H9 (cell line): ENCODE results near the gene WDR54. TPM values are rescaled to one million over a fixed set of nuclear protein-coding genes. Genes with fewer than 3 reads are reported as not detected.
"Not testable (repeated sequence)": the region's sequence is repeated elsewhere in the genome, so short reads cannot be mapped to it uniquely, and the experiment has no call there.

ENCODE experiments used
- DNase-seq: peaks from one replicate; pipeline ENCODE4 v3.0.0-alpha.2; 2017
- H2AFZ ChIP-seq: one replicate; pipeline ENCODE4 v1.6.1; 2013; ENCODE audit warnings: mild to moderate bottlenecking, low read length, control low read depth, moderate library complexity
- H2AK5ac ChIP-seq: 2 replicates; pipeline ENCODE4 v1.6.1; 2013; ENCODE audit warnings: low read length, control low read depth, mixed read lengths; ENCODE audit not compliant: insufficient read length
- H2BK120ac ChIP-seq: one replicate; pipeline ENCODE4 v1.6.1; 2013; ENCODE audit warnings: low read depth, mild to moderate bottlenecking, low read length, control low read depth, inconsistent platforms; ENCODE audit not compliant: poor library complexity, severe bottlenecking
- H2BK12ac ChIP-seq: 2 replicates; pipeline ENCODE4 v1.6.1; 2013; ENCODE audit warnings: low read length, control low read depth, mixed read lengths, low read depth; ENCODE audit not compliant: insufficient read length
- H2BK15ac ChIP-seq: 2 replicates; pipeline ENCODE4 v1.6.1; 2013; ENCODE audit warnings: low read depth, low read length, control low read depth
- H2BK20ac ChIP-seq: one replicate; pipeline ENCODE4 v1.6.1; 2013; ENCODE audit warnings: low read depth, mild to moderate bottlenecking, low read length, control low read depth, inconsistent platforms; ENCODE audit not compliant: poor library complexity, severe bottlenecking
- H2BK5ac ChIP-seq: 2 replicates; pipeline ENCODE4 v1.6.1; 2013; ENCODE audit warnings: low read length, control low read depth, mixed read lengths; ENCODE audit not compliant: insufficient read length
- H3K14ac ChIP-seq: 2 replicates; pipeline ENCODE4 v1.6.1; 2013; ENCODE audit warnings: low read length, control low read depth; ENCODE audit not compliant: insufficient read depth
- H3K18ac ChIP-seq: 2 replicates; pipeline ENCODE4 v1.6.1; 2013; ENCODE audit warnings: low read depth, mild to moderate bottlenecking, mixed read lengths, low read length, control low read depth; ENCODE audit not compliant: insufficient read length
- H3K23ac ChIP-seq: 2 replicates; pipeline ENCODE4 v1.6.1; 2013; ENCODE audit warnings: low read length, control low read depth, mixed read lengths, low read depth; ENCODE audit not compliant: insufficient read length
- H3K23me2 ChIP-seq: 2 replicates; pipeline ENCODE4 v1.6.1; 2013; ENCODE audit warnings: low read depth, mild to moderate bottlenecking, mixed read lengths, low read length, control low read depth; ENCODE audit not compliant: insufficient read length, poor library complexity, severe bottlenecking
- H3K27ac ChIP-seq: 2 replicates; pipeline ENCODE4 v1.5.1; 2013; ENCODE audit warnings: low read length, control low read depth, mixed read lengths, low read depth; ENCODE audit not compliant: insufficient read length
- H3K27me3 ChIP-seq: 2 replicates; pipeline ENCODE4 v1.6.1; 2013; ENCODE audit warnings: low read length, control low read depth, inconsistent platforms; ENCODE audit not compliant: insufficient read depth
- H3K4ac ChIP-seq: 2 replicates; pipeline ENCODE4 v1.6.1; 2013; ENCODE audit warnings: low read depth, mild to moderate bottlenecking, control low read depth, inconsistent platforms, low read length, moderate library complexity
- H3K4me1 ChIP-seq: 2 replicates; pipeline ENCODE4 v1.6.1; 2013; ENCODE audit warnings: low read length, control low read depth, inconsistent platforms; ENCODE audit not compliant: insufficient read depth
- H3K4me2 ChIP-seq: 2 replicates; pipeline ENCODE4 v1.6.1; 2013; ENCODE audit warnings: low read length, control low read depth, mixed read lengths; ENCODE audit not compliant: insufficient read length, insufficient read depth
- H3K56ac ChIP-seq: 2 replicates; pipeline ENCODE4 v1.6.1; 2013; ENCODE audit warnings: low read depth, mild to moderate bottlenecking, mixed read lengths, low read length, control low read depth; ENCODE audit not compliant: insufficient read length
- H3K79me1 ChIP-seq: 2 replicates; pipeline ENCODE4 v1.6.1; 2013; ENCODE audit warnings: low read depth, mild to moderate bottlenecking, moderate library complexity, low read length, control low read depth, inconsistent platforms; ENCODE audit not compliant: insufficient read depth, poor library complexity, severe bottlenecking
- H3K79me2 ChIP-seq: 2 replicates; pipeline ENCODE4 v1.6.1; 2013; ENCODE audit warnings: low read length, control low read depth, inconsistent platforms; ENCODE audit not compliant: insufficient read depth
- H3K9ac ChIP-seq: 2 replicates; pipeline ENCODE4 v1.6.1; 2013; ENCODE audit warnings: low read length, control low read depth, mixed read lengths; ENCODE audit not compliant: insufficient read length; ENCODE audit errors: extremely low read depth
- H3K9me3 ChIP-seq: one replicate; pipeline ENCODE4 v1.6.1; 2013; ENCODE audit warnings: low read depth, low read length, inconsistent platforms; ENCODE audit not compliant: control insufficient read depth
- H3T11ph ChIP-seq: one replicate; pipeline ENCODE4 v1.6.1; 2013; ENCODE audit warnings: mild to moderate bottlenecking, low read length, control low read depth, inconsistent platforms
- H4K20me1 ChIP-seq: one replicate; pipeline ENCODE4 v1.6.1; 2013; ENCODE audit not compliant: control insufficient read depth, insufficient read length, insufficient read depth
- H4K5ac ChIP-seq: 2 replicates; pipeline ENCODE4 v1.6.1; 2013; ENCODE audit warnings: low read depth, mild to moderate bottlenecking, mixed read lengths, low read length, control low read depth; ENCODE audit not compliant: insufficient read length
- H4K8ac ChIP-seq: replicated peaks from 2 replicates; pipeline ENCODE4 v1.6.1; 2013; ENCODE audit warnings: low read length, control low read depth, mixed read lengths, low read depth; ENCODE audit not compliant: insufficient read length
- H4K91ac ChIP-seq: 2 replicates; pipeline ENCODE4 v1.6.1; 2013; ENCODE audit warnings: low read depth, mild to moderate bottlenecking, moderate library complexity, mixed read lengths, low read length, control low read depth; ENCODE audit not compliant: insufficient read length
- H3K27ac Mint-ChIP-seq, 3 experiments: 2 replicates in 2 of 3; 3 replicates in 1 of 3; pipeline ENCODE4 v1.8.0; 2020 to 2021; ENCODE audit warnings: mixed read lengths in 3 of 3, mild to moderate bottlenecking in 1 of 3, moderate library complexity in 1 of 3
- H3K27me3 Mint-ChIP-seq: 2 replicates; pipeline ENCODE4 v1.8.0; 2021; ENCODE audit warnings: low read depth, mild to moderate bottlenecking, moderate library complexity, mixed read lengths
- H3K36me3 Mint-ChIP-seq, 3 experiments: 2 replicates in 2 of 3; 3 replicates in 1 of 3; pipeline ENCODE4 v1.8.0; 2020 to 2021; ENCODE audit warnings: low read depth in 3 of 3, mixed read lengths in 3 of 3; ENCODE audit not compliant: insufficient read depth in 1 of 3
- H3K4me1 Mint-ChIP-seq, 2 experiments: 2 replicates each; pipeline ENCODE4 v1.8.0; 2020; ENCODE audit warnings: mixed read lengths in 2 of 2
- H3K4me3 Mint-ChIP-seq, 2 experiments: 2 replicates in 1 of 2; 3 replicates in 1 of 2; pipeline ENCODE4 v1.8.0; 2020 to 2021; ENCODE audit warnings: mild to moderate bottlenecking in 2 of 2, mixed read lengths in 2 of 2, moderate library complexity in 1 of 2
- H3K9me3 Mint-ChIP-seq, 2 experiments: 2 replicates in 1 of 2; 3 replicates in 1 of 2; pipeline ENCODE4 v1.8.0; 2020; ENCODE audit warnings: mild to moderate bottlenecking in 2 of 2, mixed read lengths in 2 of 2, moderate library complexity in 1 of 2
- CTCF ChIP-seq: fragments of 200-600 bp; sonication (generic); conservative IDR thresholded peaks from 3 replicates; pipeline ENCODE4 v1.8.0; 2021; ENCODE audit warnings: antibody characterized with exemption, mild to moderate bottlenecking
- WGBS: extraction: QIAGEN DNeasy Blood & Tissue Kit; methylation state at CpG from one replicate; pipeline ENCODE4 v1.1.7; 2013; ENCODE audit warnings: missing lambda C conversion rate, low lambda C conversion rate, mixed read lengths; ENCODE audit not compliant: insufficient read length; ENCODE audit errors: extremely low coverage; 5-methylcytosine and 5-hydroxymethylcytosine counted together
- total RNA-seq: library from RNA; stranded (reverse); gene quantifications from 2 replicates; pipeline ENCODE4 v1.2.1, GENCODE V29; 2021

WDR54 gene
- total RNA-seq, 1 experiment from 2014 or later: 66.4 TPM

- H4K5ac ChIP-seq: no peak overlapping the region
- no peak overlapping the region for H2AFZ ChIP-seq
- H3K9me3 ChIP-seq: no peaks in the 10 kb centered on the region
- no peak for DNase-seq
- H3K27me3 ChIP-seq: no peaks in the 10 kb centered on the region
- H3K56ac ChIP-seq: no peak overlapping the region
- Mint-ChIP-seq H3K4me3 (peak overlapping the region in 1 of 2 experiments; percentile 31; a peak in 2 of 5 replicates), H3K27ac (no peak overlapping the region), H3K4me1 (peaks cover 11 to 25% of the 10 kb centered on the region in 2 experiments), H3K36me3 (peaks cover 4 to 15% (median 8%) of the 10 kb centered on the region in 3 experiments; a peak in 6 of 7 replicates), H3K9me3 (no peaks in the 10 kb centered on the region; a peak in 1 of 5 replicates), H3K27me3 (peaks cover 30% of the 10 kb centered on the region)
- H2BK5ac ChIP-seq: no peak overlapping the region
- H3K23ac ChIP-seq: no peak overlapping the region
- H2AK5ac ChIP-seq: no peak overlapping the region
- H2BK20ac ChIP-seq: no peak overlapping the region
- TF ChIP-seq CTCF: no peak
- no peak overlapping the region for H3K27ac ChIP-seq
- no peaks in the 10 kb centered on the region for H3K4me1 ChIP-seq
- no peak overlapping the region for H3K4ac ChIP-seq
- H3K14ac ChIP-seq: no peak overlapping the region
- WGBS: no CpG with 5 or more reads among the region's 2 CpGs
- H3K79me1 ChIP-seq: no peaks in the 10 kb centered on the region
- H3K23me2 ChIP-seq: peaks cover 9% of the 10 kb centered on the region
- H3K79me2 ChIP-seq: no peaks in the 10 kb centered on the region
- H3K9ac ChIP-seq: no peak overlapping the region
- H4K8ac ChIP-seq: no peak overlapping the region
- H2BK15ac ChIP-seq: no peak overlapping the region
- no peak overlapping the region for H2BK120ac ChIP-seq
- no peak overlapping the region for H3K4me2 ChIP-seq
- H3T11ph ChIP-seq: no peak overlapping the region
- no peak overlapping the region for H2BK12ac ChIP-seq
- no peak overlapping the region for H3K18ac ChIP-seq
- no peak overlapping the region for H4K91ac ChIP-seq
- no peaks in the 10 kb centered on the region for H4K20me1 ChIP-seq
These were observed 1.5 kb upstream of the WDR54 start for GRCh38 chr2:74420006-74420405.

GRCh38 chr2:74420443-74421103 is 957 bp upstream of the WDR54 start:
- not testable (repeated sequence) for H3K23me2 ChIP-seq, H2BK120ac ChIP-seq, H3K14ac ChIP-seq, H4K5ac ChIP-seq, H3K79me2 ChIP-seq, H2AK5ac ChIP-seq, H3K18ac ChIP-seq, H3K9me3 ChIP-seq, H3K4me1 ChIP-seq, H2AFZ ChIP-seq, H2BK20ac ChIP-seq, H4K8ac ChIP-seq, H3K79me1 ChIP-seq, H3T11ph ChIP-seq, H3K23ac ChIP-seq, H2BK5ac ChIP-seq, H3K27ac Mint-ChIP-seq, H3K9ac ChIP-seq, H3K27me3 ChIP-seq, H3K56ac ChIP-seq, H3K27ac ChIP-seq, H4K20me1 ChIP-seq, H3K9me3 Mint-ChIP-seq, H4K91ac ChIP-seq, H3K4ac ChIP-seq, H2BK15ac ChIP-seq, DNase-seq, H2BK12ac ChIP-seq
- H3K4me2 ChIP-seq: peak overlapping the region; percentile 52
- no CpG with 5 or more reads among the region's 19 CpGs for WGBS
- peaks cover 30% of the 10 kb centered on the region for H3K27me3 Mint-ChIP-seq
- peaks cover 11 to 22% of the 10 kb centered on the region in 2 experiments for H3K4me1 Mint-ChIP-seq
- H3K36me3 Mint-ChIP-seq: peaks cover 8 to 20% (median 13%) of the 10 kb centered on the region in 3 experiments
- peak overlapping the region; percentile 94 to 98 for H3K4me3 Mint-ChIP-seq
